Karpas-422 (cell line): ENCODE data around the gene FBXO9. TPM values are rescaled to one million over a fixed set of nuclear protein-coding genes. Genes with fewer than 3 reads are reported as not detected.

ENCODE experiments used
- DNase-seq: peaks from one replicate; pipeline ENCODE4 v3.0.0-alpha.2; 2015
- H2AFZ ChIP-seq: fragments of 200-600 bp; sonication (generic); 2 replicates; pipeline ENCODE4 v1.6.1; 2014; ENCODE audit warnings: antibody characterized with exemption, low read length, mixed read lengths
- H3K27ac ChIP-seq: fragments of 200-600 bp; sonication (generic); 2 replicates; pipeline ENCODE4 v1.5.1; 2014; ENCODE audit warnings: mild to moderate bottlenecking, low read length, moderate library complexity
- H3K27me3 ChIP-seq: fragments of 200-600 bp; sonication (generic); 2 replicates; pipeline ENCODE4 v1.6.1; 2014; ENCODE audit warnings: low read length, mixed read lengths
- H3K36me3 ChIP-seq: fragments of 200-600 bp; sonication (generic); 2 replicates; pipeline ENCODE4 v1.6.1; 2014; ENCODE audit warnings: low read length, mixed read lengths; ENCODE audit not compliant: insufficient read depth
- H3K4me1 ChIP-seq: fragments of 200-600 bp; sonication (generic); 2 replicates; pipeline ENCODE4 v1.6.1; 2014; ENCODE audit warnings: mild to moderate bottlenecking, low read length, mixed read lengths
- H3K4me2 ChIP-seq: fragments of 200-600 bp; sonication (generic); 2 replicates; pipeline ENCODE4 v1.6.1; 2014; ENCODE audit warnings: low read length, low read depth, mild to moderate bottlenecking; ENCODE audit not compliant: poor library complexity, severe bottlenecking
- H3K4me3 ChIP-seq: fragments of 200-600 bp; sonication (generic); 2 replicates; pipeline ENCODE4 v1.5.1; 2014; ENCODE audit warnings: mild to moderate bottlenecking, antibody characterized with exemption, low read length, mixed read lengths
- H3K79me2 ChIP-seq: fragments of 200-600 bp; sonication (generic); 2 replicates; pipeline ENCODE4 v1.6.1; 2014; ENCODE audit warnings: mild to moderate bottlenecking, low read length, mixed read lengths
- H3K9ac ChIP-seq: fragments of 200-600 bp; sonication (generic); 2 replicates; pipeline ENCODE4 v1.6.0; 2014; ENCODE audit warnings: low read length
- H3K9me2 ChIP-seq: fragments of 200-600 bp; sonication (generic), shearing (Covaris generic); replicated peaks from 2 replicates; pipeline ENCODE4 v1.6.0; 2014; ENCODE audit warnings: mild to moderate bottlenecking, low read length, moderate library complexity; ENCODE audit not compliant: insufficient read depth
- H3K9me3 ChIP-seq: fragments of 300-700, 200-600 bp; sonication (generic); 2 replicates; pipeline ENCODE4 v1.6.1; 2014; ENCODE audit warnings: low read length, mixed read lengths
- H4K20me1 ChIP-seq: fragments of 200-600 bp; sonication (generic); 2 replicates; pipeline ENCODE4 v1.6.1; 2014; ENCODE audit warnings: mild to moderate bottlenecking, antibody characterized with exemption, low read length, low read depth; ENCODE audit not compliant: insufficient read depth
- total RNA-seq: library from RNA; depleted of rRNA; stranded (reverse); fragments of >200 nt; shearing (Covaris generic); gene quantifications from 2 replicates; pipeline ENCODE4 v1.2.3, GENCODE V29; 2014; ENCODE audit warnings: low replicate concordance

The FBXO9 gene
- total RNA-seq, 1 experiment from 2014 or later: 41.5 TPM

- Histone ChIP-seq H3K9me2 (no peaks in the 10 kb centered on the region), H3K27me3 (no peaks in the 10 kb centered on the region), H3K79me2 (no peaks in the 10 kb centered on the region), H3K9me3 (no peaks in the 10 kb centered on the region), H4K20me1 (peaks cover 4% of the 10 kb centered on the region; the same call in 1 of the 2 replicates), H3K36me3 (no peaks in the 10 kb centered on the region), H3K9ac (no peak overlapping the region), H3K4me1 (no peaks in the 10 kb centered on the region), H3K27ac (no peak overlapping the region), H3K4me3 (no peak overlapping the region), H2AFZ (no peak overlapping the region), H3K4me2 (no peak overlapping the region)
- no peak for DNase-seq
These were observed 54.1 kb downstream of the FBXO9 start for GRCh38 chr6:53119349-53119748.

DNA sequence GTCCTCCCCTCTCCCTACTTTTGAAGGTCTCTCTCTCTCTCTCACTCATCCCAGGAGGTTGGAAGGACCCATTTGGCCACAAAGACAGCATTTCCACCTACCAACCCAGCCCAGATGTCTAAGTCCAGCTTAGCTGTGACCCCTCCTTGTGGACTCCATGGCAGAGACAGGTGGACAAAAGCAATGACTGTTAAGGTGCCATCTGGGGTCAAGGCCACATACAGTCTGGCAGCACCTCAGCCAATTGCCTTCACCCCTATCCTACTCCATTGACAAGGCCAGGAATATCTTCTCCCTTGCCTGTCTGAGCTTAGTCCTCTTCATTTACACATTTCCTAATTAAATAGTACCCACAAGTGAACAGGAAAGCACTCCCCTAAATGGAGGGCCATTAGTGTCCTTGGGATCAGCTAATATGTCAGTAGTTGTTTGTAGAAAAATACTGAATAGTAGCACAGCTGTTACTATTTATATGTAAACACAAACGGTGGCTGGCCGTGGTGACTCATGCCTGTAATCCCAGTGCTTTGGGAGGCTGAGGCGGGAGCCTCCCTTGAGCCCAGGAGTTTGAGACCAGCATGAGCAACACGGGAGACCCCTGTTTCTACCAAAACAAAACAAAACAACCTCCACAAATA, 54.7 kb downstream of the FBXO9 start:
- no peak overlapping the region for H3K4me2 ChIP-seq
- no peak overlapping the region for H3K4me3 ChIP-seq
- DNase-seq: no peak
- H3K79me2 ChIP-seq: no peaks in the 10 kb centered on the region
- H4K20me1 ChIP-seq: peaks cover 4% of the 10 kb centered on the region; the same call in 1 of the 2 replicates
- H3K9ac ChIP-seq: no peak overlapping the region
- no peaks in the 10 kb centered on the region for H3K9me2 ChIP-seq
- H3K36me3 ChIP-seq: no peaks in the 10 kb centered on the region
- no peak overlapping the region for H2AFZ ChIP-seq
- H3K9me3 ChIP-seq: no peaks in the 10 kb centered on the region
- no peaks in the 10 kb centered on the region for H3K4me1 ChIP-seq
- H3K27ac ChIP-seq: no peak overlapping the region
- H3K27me3 ChIP-seq: no peaks in the 10 kb centered on the region

GRCh38 chr6:53124131-53124800, 59.1 kb downstream of the FBXO9 start:
- Histone ChIP-seq H3K9me3 (no peaks in the 10 kb centered on the region), H3K27ac (no peak overlapping the region), H3K9ac (no peak overlapping the region), H3K4me1 (no peaks in the 10 kb centered on the region), H3K36me3 (no peaks in the 10 kb centered on the region), H4K20me1 (peaks cover under 1% of the 10 kb centered on the region; the same call in 1 of the 2 replicates), H2AFZ (no peak overlapping the region), H3K4me3 (no peak overlapping the region), H3K4me2 (no peak overlapping the region), H3K27me3 (no peaks in the 10 kb centered on the region), H3K9me2 (no peaks in the 10 kb centered on the region), H3K79me2 (no peaks in the 10 kb centered on the region)
- no peak for DNase-seq

- DNase-seq: no peak
- Histone ChIP-seq H3K27ac (no peak overlapping the region), H3K4me1 (no peaks in the 10 kb centered on the region), H4K20me1 (no peaks in the 10 kb centered on the region), H3K79me2 (no peaks in the 10 kb centered on the region), H2AFZ (no peak overlapping the region), H3K4me3 (no peak overlapping the region), H3K4me2 (no peak overlapping the region), H3K9me2 (no peaks in the 10 kb centered on the region), H3K36me3 (no peaks in the 10 kb centered on the region), H3K9me3 (no peaks in the 10 kb centered on the region), H3K27me3 (no peaks in the 10 kb centered on the region), H3K9ac (no peak overlapping the region)
These were observed 60.1 kb downstream of the FBXO9 start for GRCh38 chr6:53125276-53125675.

- no peak overlapping the region for H3K4me3 ChIP-seq
- no peak overlapping the region for H3K27ac ChIP-seq
- DNase-seq: no peak
- no peak overlapping the region for H3K4me2 ChIP-seq
- no peak overlapping the region for H3K9ac ChIP-seq
- H3K9me3 ChIP-seq: no peaks in the 10 kb centered on the region
- H4K20me1 ChIP-seq: no peaks in the 10 kb centered on the region
- no peaks in the 10 kb centered on the region for H3K9me2 ChIP-seq
- no peaks in the 10 kb centered on the region for H3K27me3 ChIP-seq
- no peaks in the 10 kb centered on the region for H3K79me2 ChIP-seq
- no peaks in the 10 kb centered on the region for H3K4me1 ChIP-seq
- H2AFZ ChIP-seq: no peak overlapping the region
- H3K36me3 ChIP-seq: no peaks in the 10 kb centered on the region
These were observed 63.6 kb downstream of the FBXO9 start for GRCh38 chr6:53128842-53129241.

DNA sequence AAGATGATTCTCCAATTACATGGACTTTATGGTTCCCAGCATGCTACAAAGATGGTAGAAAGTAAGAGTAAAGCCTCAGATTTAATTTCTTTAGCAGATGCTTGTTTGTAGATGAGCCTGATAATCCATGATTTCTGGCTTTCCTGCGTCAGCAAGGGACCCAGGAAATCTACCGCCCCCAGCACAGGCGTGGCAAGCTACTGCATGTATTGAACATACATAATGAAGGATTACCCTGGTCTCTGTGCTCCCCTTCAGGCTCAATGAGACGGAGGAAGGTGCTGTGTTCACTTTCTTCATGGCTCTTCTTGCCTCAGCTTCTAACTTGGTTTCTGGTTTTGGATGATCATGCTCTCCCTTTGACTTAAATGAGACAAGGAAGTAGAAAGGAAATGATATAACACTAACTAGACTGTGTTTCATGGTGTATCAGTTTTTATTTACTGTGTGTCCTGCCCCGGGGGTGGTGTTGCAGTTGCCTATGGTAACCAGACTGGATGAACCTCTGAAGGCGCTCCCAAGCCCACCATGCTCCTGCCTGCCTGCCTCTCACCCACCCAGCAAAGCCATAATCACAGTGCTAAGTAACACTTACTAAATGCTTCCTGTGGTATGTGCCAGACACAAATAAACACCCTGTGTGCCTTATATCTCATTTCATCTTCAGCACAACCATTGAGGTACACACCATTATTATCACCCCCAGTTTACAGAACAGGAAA, 65.5 kb downstream of the FBXO9 start:
- H3K9me3 ChIP-seq: no peaks in the 10 kb centered on the region
- H3K79me2 ChIP-seq: no peaks in the 10 kb centered on the region
- H3K4me3 ChIP-seq: no peak overlapping the region
- no peaks in the 10 kb centered on the region for H3K27me3 ChIP-seq
- no peak for DNase-seq
- H3K9ac ChIP-seq: no peak overlapping the region
- H3K9me2 ChIP-seq: no peaks in the 10 kb centered on the region
- H4K20me1 ChIP-seq: no peaks in the 10 kb centered on the region
- no peak overlapping the region for H2AFZ ChIP-seq
- no peaks in the 10 kb centered on the region for H3K4me1 ChIP-seq
- H3K4me2 ChIP-seq: no peak overlapping the region
- no peaks in the 10 kb centered on the region for H3K36me3 ChIP-seq
- no peak overlapping the region for H3K27ac ChIP-seq

DNA sequence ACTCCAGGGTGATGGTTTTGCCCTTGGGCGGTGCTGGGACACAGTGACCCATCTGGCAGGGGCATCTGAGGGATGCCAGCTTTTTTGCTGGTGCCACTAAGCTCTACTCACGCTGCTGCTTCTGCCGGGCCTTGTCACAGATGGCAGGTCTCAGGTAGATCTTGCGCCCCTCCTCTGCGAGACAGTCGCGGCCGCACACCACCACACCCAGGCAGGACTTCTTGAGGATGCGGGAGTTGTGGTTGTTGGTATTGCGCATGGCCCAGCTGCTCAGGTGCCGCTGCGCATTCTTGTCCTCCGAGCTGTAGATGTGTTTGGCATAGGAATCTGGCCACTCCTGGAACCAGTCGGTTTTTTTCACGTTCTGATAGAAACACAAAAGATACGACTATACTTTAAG, 68.8 kb downstream of the FBXO9 start:
- no peak overlapping the region for H2AFZ ChIP-seq
- H3K27ac ChIP-seq: no peak overlapping the region
- H3K4me3 ChIP-seq: no peak overlapping the region
- H3K9ac ChIP-seq: no peak overlapping the region
- no peaks in the 10 kb centered on the region for H3K36me3 ChIP-seq
- H3K27me3 ChIP-seq: no peaks in the 10 kb centered on the region
- H3K4me2 ChIP-seq: no peak overlapping the region
- H3K9me3 ChIP-seq: no peaks in the 10 kb centered on the region
- H3K4me1 ChIP-seq: no peaks in the 10 kb centered on the region
- no peak for DNase-seq
- H3K9me2 ChIP-seq: no peaks in the 10 kb centered on the region
- no peaks in the 10 kb centered on the region for H4K20me1 ChIP-seq
- H3K79me2 ChIP-seq: no peaks in the 10 kb centered on the region

GRCh38 chr6:53134601-53135235, 69.5 kb downstream of the FBXO9 start:
- H3K27ac ChIP-seq: no peak overlapping the region
- H3K4me2 ChIP-seq: no peak overlapping the region
- H4K20me1 ChIP-seq: no peaks in the 10 kb centered on the region

More at GRCh38 chr6:53134601-53135235, 69.5 kb downstream of the FBXO9 start:
- H3K36me3 ChIP-seq: no peaks in the 10 kb centered on the region
- H3K9ac ChIP-seq: no peak overlapping the region
- H3K79me2 ChIP-seq: no peaks in the 10 kb centered on the region
- no peaks in the 10 kb centered on the region for H3K9me3 ChIP-seq
- no peak overlapping the region for H3K4me3 ChIP-seq
- no peak for DNase-seq
- no peaks in the 10 kb centered on the region for H3K4me1 ChIP-seq
- no peaks in the 10 kb centered on the region for H3K27me3 ChIP-seq
- no peak overlapping the region for H2AFZ ChIP-seq
- no peaks in the 10 kb centered on the region for H3K9me2 ChIP-seq
